Renal cortex interstitium (tissue), 11 donors: ENCODE measurements around the gene LCE1B. TPM values are rescaled to one million over a fixed set of nuclear protein-coding genes. Genes with fewer than 3 reads are reported as not detected.

Source experiments
- DNase-seq, 11 donors: peaks; one replicate each; pipeline ENCODE4 v3.0.0-alpha.2; 2013; ENCODE audit warnings: low read depth in 9 of 11, low spot score in 4 of 11; ENCODE audit errors: extremely low read depth in 1 of 11
- polyA plus RNA-seq, 3 donors: library from polyadenylated mRNA; unstranded; fragments of 120-200 nt; gene quantifications; one replicate each; pipeline ENCODE4 v1.2.1, GENCODE V29; 2013; ENCODE audit not compliant: insufficient read length in 3 of 3

The LCE1B gene
- polyA plus RNA-seq, 3 donors = not detected

DNA sequence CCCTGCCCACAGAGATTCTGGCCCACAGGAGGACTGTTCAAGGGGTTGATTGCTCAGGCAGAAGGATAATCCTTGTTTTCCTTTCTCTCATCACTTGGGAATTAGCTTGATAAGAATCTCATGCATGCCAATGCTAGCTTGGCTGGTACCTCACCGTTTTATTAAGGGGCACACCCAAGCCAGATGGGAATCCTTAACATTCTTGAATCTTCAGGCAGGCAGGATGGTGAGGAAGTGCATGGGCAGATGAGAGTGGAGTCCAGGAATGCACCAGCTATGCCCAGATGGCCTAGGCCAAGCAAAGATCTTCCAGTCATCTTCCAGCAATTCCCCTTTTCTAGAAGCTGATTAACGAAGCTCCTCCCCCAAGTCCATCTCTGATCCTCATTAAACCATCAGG, 43.9 kb downstream of the LCE1B start:
- DNase-seq = no peak

DNA sequence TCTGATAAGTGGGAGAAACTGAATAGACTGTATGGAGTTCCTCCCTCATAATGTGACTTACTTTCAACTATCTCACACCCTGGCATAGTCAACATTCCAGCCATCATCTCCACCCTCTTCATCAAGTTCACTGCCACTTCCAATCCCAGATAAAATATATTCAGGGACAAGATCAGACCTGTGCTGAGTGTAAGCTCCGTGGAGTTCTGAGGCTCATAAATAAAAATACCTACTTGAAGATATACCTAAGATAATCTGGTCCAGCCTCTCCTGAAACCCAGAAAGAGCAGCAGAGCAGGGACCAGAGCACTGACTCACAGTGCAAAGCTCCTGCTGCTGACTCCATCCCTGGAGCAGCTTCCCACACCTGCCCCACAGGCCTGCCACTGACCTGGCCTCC, 46.3 kb downstream of the LCE1B start:
- no peak for DNase-seq

DNA sequence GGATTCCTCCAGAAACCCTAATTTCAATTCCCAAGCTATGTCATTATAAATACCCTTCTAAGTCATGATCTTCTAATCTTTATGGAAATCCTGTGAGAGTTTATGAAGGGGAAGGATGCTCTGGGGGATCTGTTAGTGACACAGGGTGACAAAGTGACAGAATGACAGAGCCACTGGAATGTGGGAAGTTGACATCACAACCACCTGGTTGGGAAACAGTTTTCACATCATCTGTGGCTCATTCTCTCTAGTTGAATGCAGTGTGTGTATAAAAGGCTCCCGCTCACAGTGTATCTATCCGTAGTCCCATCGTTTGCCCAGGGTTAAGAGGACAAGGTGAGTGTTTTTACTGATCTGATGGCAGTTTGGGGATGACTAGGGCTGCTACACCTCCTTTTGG, 47.9 kb downstream of the LCE1B start, which contains the start of gene LCE7A:
TSS of gene LCE7A (plus strand) at position 301 of the 400 bp plus-strand sequence. CDS start 702 bp downstream, outside the sequence.
- DNase-seq = no peak

DNA sequence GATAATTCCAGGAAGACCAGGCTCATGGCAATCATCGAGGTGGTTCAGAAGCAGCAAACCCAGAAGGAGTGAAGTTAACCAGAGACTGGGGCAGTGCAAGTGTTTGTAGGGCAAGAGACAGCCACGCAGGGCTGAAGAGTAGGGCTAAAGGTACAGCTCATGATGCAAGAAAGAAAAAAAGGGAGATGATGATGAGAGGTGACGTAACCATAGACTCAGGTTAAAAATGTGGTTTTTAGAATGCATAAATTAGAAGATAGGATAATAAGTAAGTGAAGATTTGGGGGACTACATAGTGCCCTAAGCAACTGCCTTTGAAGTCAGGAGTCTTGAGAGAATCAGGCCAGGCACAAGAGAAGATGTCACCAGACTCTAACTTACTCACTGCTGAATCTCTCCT, 48.4 kb downstream of the LCE1B start:
- DNase-seq = no peak

DNA sequence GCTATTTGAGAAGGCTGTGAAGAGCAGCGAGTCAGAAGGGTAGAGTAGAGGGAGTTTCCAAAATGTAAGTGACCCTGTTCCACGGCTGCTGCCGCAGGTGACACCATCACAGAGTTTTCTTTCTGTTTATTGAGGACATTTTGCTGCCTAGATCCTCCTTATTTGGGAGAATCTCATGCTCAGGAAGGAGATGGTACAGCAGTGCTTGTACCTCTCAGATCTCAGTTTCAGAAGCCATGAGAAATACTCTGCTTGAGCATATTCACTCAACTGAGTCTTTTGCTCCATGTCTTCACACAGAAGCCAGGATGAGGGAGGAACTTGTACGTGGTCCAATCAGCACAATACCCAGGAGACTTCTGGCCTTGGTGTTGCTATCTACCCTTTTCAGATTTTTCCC, 49.6 kb downstream of the LCE1B start:
- no peak for DNase-seq

Other genes with a start within 250 kb of the LCE1B start
- not detected for gene LCE3E, start 245.2 kb upstream of the LCE1B start, polyA plus RNA-seq
- gene LCE3D, start 231.5 kb upstream of the LCE1B start, polyA plus RNA-seq = not detected
- not detected for gene LCE3C, start 211.7 kb upstream of the LCE1B start, polyA plus RNA-seq
- not detected for gene LCE3B, start 198.2 kb upstream of the LCE1B start, polyA plus RNA-seq
- gene LCE3A, start 188.9 kb upstream of the LCE1B start, polyA plus RNA-seq = not detected
- not detected for gene LCE2D, start 148.6 kb upstream of the LCE1B start, polyA plus RNA-seq
- gene LCE2C, start 136.7 kb upstream of the LCE1B start, polyA plus RNA-seq = not detected
- gene LCE2B, start 125.8 kb upstream of the LCE1B start, polyA plus RNA-seq = not detected
- gene LCE2A, start 113.6 kb upstream of the LCE1B start, polyA plus RNA-seq = not detected
- gene LCE4A, start 103.8 kb upstream of the LCE1B start, polyA plus RNA-seq = not detected
- gene KPRP, start 53.9 kb upstream of the LCE1B start, polyA plus RNA-seq = not detected
- not detected for gene LCE1F, start 36.8 kb upstream of the LCE1B start, polyA plus RNA-seq
- gene LCE1E, start 25.7 kb upstream of the LCE1B start, polyA plus RNA-seq = not detected
- gene LCE1D, start 15.2 kb upstream of the LCE1B start, polyA plus RNA-seq = not detected
- gene LCE1C, start 5.3 kb upstream of the LCE1B start, polyA plus RNA-seq = not detected
- not detected for gene LCE1A, start 15.5 kb downstream of the LCE1B start, polyA plus RNA-seq
- not detected for gene LCE6A, start 30.9 kb downstream of the LCE1B start, polyA plus RNA-seq
- gene LCE7A, start 48.0 kb downstream of the LCE1B start, polyA plus RNA-seq = not detected
- not detected for gene SMCP, start 66.4 kb downstream of the LCE1B start, polyA plus RNA-seq
- under 1 TPM in 2 of 3 donors, not detected in 1; 0.09 to 0.16 TPM for gene IVL, start 96.6 kb downstream of the LCE1B start, polyA plus RNA-seq
- gene SPRR5, start 135.2 kb downstream of the LCE1B start, polyA plus RNA-seq = not detected
- gene SPRR4, start 158.7 kb downstream of the LCE1B start, polyA plus RNA-seq = not detected
- not detected for gene SPRR1A, start 172.1 kb downstream of the LCE1B start, polyA plus RNA-seq
- not detected for gene SPRR3, start 189.8 kb downstream of the LCE1B start, polyA plus RNA-seq
- gene SPRR1B, start 219.2 kb downstream of the LCE1B start, polyA plus RNA-seq = not detected
- not detected for gene SPRR2D, start 229.1 kb downstream of the LCE1B start, polyA plus RNA-seq
- gene SPRR2A, start 245.5 kb downstream of the LCE1B start, polyA plus RNA-seq = not detected